Osteoblast (primary cell): ENCODE results near the gene GPR137B. TPM values are rescaled to one million over a fixed set of nuclear protein-coding genes. Genes with fewer than 3 reads are reported as not detected.

Source experiments
- DNase-seq: peaks from one replicate; pipeline ENCODE4 v3.0.0; 2011; ENCODE audit warnings: low spot score, mixed read lengths; ENCODE audit not compliant: insufficient read length; ENCODE audit errors: missing footprints
- H2AFZ ChIP-seq: 2 replicates; pipeline ENCODE4 v1.6.0; 2011; ENCODE audit warnings: mild to moderate bottlenecking, low read length
- H3K27ac ChIP-seq: 2 replicates; pipeline ENCODE4 v1.5.1; 2011; ENCODE audit warnings: mild to moderate bottlenecking, low read depth, low read length, moderate library complexity
- H3K27me3 ChIP-seq: 2 replicates; pipeline ENCODE4 v1.6.0; 2012; ENCODE audit warnings: mild to moderate bottlenecking, control low read depth, inconsistent platforms, low read length, moderate library complexity; ENCODE audit not compliant: insufficient read depth
- H3K36me3 ChIP-seq: 2 replicates; pipeline ENCODE4 v1.5.1; 2011; ENCODE audit warnings: mild to moderate bottlenecking, low read length, control low read depth, moderate library complexity; ENCODE audit not compliant: insufficient read depth
- H3K4me1 ChIP-seq: 2 replicates; pipeline ENCODE4 v1.5.1; 2011; ENCODE audit warnings: mild to moderate bottlenecking, low read length, control low read depth, moderate library complexity; ENCODE audit not compliant: insufficient read depth
- H3K4me2 ChIP-seq: 2 replicates; pipeline ENCODE4 v1.6.0; 2011; ENCODE audit warnings: mild to moderate bottlenecking, low read length; ENCODE audit not compliant: insufficient read depth
- H3K4me3 ChIP-seq: fragments of 200-600 bp; sonication (generic); 3 replicates; pipeline ENCODE4 v1.5.1; 2012; ENCODE audit warnings: mild to moderate bottlenecking, low read length, inconsistent platforms; ENCODE audit not compliant: insufficient read depth
- H3K79me2 ChIP-seq: 2 replicates; pipeline ENCODE4 v1.6.0; 2012; ENCODE audit warnings: mild to moderate bottlenecking, low read length, control low read depth, inconsistent platforms; ENCODE audit not compliant: insufficient read depth
- H3K9me3 ChIP-seq: 2 replicates; pipeline ENCODE4 v1.5.1; 2011; ENCODE audit warnings: low read depth, low read length, control low read depth
- H4K20me1 ChIP-seq: 2 replicates; pipeline ENCODE4 v1.6.0; 2012; ENCODE audit warnings: mild to moderate bottlenecking, low read length, control low read depth; ENCODE audit not compliant: insufficient read depth
- total RNA-seq: library from RNA; depleted of rRNA; stranded (reverse); fragments of >200 nt; gene quantifications from 2 replicates; pipeline ENCODE4 v1.2.3, GENCODE V29; 2012
- TF ChIP-seq, protein P1 (sequence below): IDR thresholded peaks from 2 replicates; pipeline ENCODE4 v1.5.1; 2011; ENCODE audit warnings: mild to moderate bottlenecking, low read depth, low read length, moderate library complexity; ENCODE audit errors: extremely low read depth

GPR137B gene
- total RNA-seq, 1 donor: 23.5 TPM

DNA sequence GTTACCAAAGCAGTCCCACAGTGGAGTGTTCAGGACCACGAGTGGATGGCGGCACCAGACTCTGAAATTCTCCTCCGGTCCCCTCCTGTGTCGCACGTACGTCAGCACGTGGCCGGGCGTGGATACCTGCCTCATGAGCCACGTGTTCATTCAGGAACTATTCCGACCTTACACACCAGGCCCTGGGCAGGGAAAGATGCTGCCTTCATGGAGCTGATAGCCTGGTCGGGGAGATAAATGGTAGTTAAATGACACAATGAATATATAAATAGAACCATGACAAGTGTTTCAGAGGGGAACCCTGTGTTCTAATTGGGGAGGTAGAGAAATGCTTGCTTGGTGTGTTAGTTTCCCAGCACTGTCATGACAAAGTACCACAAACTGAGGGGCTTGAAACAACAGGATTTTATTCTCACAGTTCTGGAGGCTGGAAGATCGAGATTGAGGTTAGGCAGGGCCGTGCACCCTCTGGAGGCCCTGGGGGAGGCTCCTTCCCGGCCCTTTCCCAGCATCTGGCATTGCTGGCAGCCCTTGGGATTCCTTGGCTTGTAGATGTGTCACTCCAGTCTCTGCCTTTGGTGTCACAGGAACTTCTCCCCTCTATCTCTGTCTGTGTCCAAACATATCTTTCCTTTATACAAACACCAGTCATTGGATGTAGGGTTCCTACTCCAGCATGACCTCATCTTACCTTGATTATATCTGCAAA lies 28.9 kb upstream of the GPR137B start:
- TF ChIP-seq, protein P1, sequence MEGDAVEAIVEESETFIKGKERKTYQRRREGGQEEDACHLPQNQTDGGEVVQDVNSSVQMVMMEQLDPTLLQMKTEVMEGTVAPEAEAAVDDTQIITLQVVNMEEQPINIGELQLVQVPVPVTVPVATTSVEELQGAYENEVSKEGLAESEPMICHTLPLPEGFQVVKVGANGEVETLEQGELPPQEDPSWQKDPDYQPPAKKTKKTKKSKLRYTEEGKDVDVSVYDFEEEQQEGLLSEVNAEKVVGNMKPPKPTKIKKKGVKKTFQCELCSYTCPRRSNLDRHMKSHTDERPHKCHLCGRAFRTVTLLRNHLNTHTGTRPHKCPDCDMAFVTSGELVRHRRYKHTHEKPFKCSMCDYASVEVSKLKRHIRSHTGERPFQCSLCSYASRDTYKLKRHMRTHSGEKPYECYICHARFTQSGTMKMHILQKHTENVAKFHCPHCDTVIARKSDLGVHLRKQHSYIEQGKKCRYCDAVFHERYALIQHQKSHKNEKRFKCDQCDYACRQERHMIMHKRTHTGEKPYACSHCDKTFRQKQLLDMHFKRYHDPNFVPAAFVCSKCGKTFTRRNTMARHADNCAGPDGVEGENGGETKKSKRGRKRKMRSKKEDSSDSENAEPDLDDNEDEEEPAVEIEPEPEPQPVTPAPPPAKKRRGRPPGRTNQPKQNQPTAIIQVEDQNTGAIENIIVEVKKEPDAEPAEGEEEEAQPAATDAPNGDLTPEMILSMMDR: no peak

DNA sequence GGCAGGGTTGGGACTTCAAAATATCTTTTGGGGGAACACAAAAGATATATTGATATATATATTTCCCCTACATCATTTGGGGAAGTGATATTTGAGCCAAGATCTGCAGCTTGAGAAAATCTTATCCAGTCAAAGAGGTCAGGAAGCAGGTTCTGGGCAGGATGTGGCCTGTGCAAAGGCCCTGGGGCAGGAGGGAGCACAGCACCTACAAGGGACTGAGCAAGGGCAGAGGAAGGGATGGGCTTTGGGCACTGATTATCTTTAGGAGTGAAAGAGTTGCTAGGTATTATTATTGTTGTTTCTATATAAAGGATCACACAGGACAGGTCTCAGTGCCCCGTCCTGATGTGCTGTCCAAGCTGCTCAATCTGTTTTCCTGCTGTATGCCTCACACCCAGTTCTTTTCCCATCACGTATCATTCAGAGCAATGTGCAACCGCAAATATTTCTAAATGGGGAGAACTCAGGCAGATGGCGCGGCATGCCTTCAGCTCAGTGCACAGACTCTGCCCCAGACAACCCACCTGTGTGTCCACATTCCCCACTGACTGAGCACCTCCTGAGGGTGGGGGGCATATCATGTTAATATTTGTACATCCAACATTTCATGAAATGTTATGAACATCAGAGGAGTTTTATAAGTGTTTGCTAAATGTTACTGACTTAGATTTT lies 28.1 kb upstream of the GPR137B start:
- no peaks in the 10 kb centered on the region for H3K36me3 ChIP-seq
- DNase-seq: no peak
- H3K4me2 ChIP-seq: no peak overlapping the region
- H3K27ac ChIP-seq: no peak overlapping the region
- H3K4me1 ChIP-seq: no peaks in the 10 kb centered on the region
- no peaks in the 10 kb centered on the region for H4K20me1 ChIP-seq
- H2AFZ ChIP-seq: no peak overlapping the region
- no peaks in the 10 kb centered on the region for H3K27me3 ChIP-seq
- no peaks in the 10 kb centered on the region for H3K79me2 ChIP-seq
- no peaks in the 10 kb centered on the region for H3K9me3 ChIP-seq
- no peak overlapping the region for H3K4me3 ChIP-seq
- TF ChIP-seq, protein P1: no peak

More for the DNA sequence above, 28.9 kb upstream of the GPR137B start:
- Histone ChIP-seq H4K20me1 (no peaks in the 10 kb centered on the region), H3K9me3 (no peaks in the 10 kb centered on the region), H3K36me3 (no peaks in the 10 kb centered on the region), H3K4me2 (no peak overlapping the region), H3K4me1 (no peaks in the 10 kb centered on the region), H3K4me3 (no peak overlapping the region), H2AFZ (no peak overlapping the region), H3K79me2 (no peaks in the 10 kb centered on the region), H3K27ac (no peak overlapping the region), H3K27me3 (no peaks in the 10 kb centered on the region)
- DNase-seq: peak; percentile 22

DNA sequence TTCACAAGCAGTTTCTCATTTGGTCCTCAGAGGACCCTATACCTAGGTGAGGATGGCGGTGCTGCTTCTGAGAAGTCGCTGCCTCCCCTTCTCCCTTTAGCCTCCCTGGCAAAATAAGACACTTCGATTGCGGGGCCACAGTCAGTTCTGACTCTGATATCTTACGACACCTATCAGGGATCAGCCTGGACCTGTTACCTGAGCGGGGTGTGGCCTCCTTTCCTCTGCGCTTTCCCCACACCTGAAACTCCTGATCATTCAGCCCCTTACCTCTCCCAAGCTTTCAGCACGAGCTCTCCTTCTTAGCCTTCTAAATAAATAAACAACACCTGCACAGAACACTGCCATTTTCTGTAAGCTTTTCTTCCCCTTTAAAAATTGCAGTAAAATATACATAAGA lies 24.6 kb upstream of the GPR137B start:
- Histone ChIP-seq H4K20me1 (no peaks in the 10 kb centered on the region), H3K27me3 (no peaks in the 10 kb centered on the region), H2AFZ (no peak overlapping the region), H3K4me3 (no peak overlapping the region), H3K4me2 (no peak overlapping the region), H3K27ac (no peak overlapping the region), H3K79me2 (no peaks in the 10 kb centered on the region), H3K9me3 (no peaks in the 10 kb centered on the region), H3K4me1 (no peaks in the 10 kb centered on the region), H3K36me3 (no peaks in the 10 kb centered on the region)
- DNase-seq: no peak
- TF ChIP-seq, protein P1: no peak

DNA sequence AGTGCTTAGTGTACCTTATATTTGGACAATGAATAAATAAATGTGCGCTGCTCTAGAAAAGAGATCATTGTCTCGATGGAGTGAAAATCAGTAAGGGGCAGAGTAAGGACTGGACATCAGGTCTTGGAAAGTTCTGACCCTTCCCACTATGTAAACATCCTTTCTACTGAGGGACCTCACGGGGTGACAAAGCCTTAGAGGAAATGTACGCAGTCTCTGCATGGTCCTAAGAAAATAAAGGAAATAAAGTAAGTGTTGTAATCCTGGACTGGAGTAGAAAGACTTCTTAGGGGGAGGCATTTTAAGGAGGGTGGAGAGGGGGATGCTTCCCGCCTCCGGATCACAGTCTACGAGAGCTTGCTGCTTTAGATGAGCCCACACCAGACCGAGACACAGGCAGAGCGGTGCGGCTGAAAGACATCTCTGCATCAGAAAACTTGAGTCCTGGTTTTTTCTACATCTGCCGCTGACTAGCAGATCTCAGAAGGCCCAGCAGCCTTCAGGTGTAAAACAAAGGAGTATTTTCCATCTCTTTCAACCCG lies 22.3 kb upstream of the GPR137B start:
- Histone ChIP-seq H2AFZ (no peak overlapping the region), H4K20me1 (no peaks in the 10 kb centered on the region), H3K36me3 (no peaks in the 10 kb centered on the region), H3K27ac (no peak overlapping the region), H3K4me3 (no peak overlapping the region), H3K4me1 (no peaks in the 10 kb centered on the region), H3K9me3 (no peaks in the 10 kb centered on the region), H3K4me2 (no peak overlapping the region), H3K79me2 (no peaks in the 10 kb centered on the region), H3K27me3 (no peaks in the 10 kb centered on the region)
- TF ChIP-seq, protein P1: no peak
- no peak for DNase-seq
